Measurements from ENCODE around the gene GALNT2. TPM values are rescaled to one million over a fixed set of nuclear protein-coding genes. Genes with fewer than 3 reads are reported as not detected.

The GALNT2 gene
- total RNA-seq, 1 donor: 17.2 TPM

DNA sequence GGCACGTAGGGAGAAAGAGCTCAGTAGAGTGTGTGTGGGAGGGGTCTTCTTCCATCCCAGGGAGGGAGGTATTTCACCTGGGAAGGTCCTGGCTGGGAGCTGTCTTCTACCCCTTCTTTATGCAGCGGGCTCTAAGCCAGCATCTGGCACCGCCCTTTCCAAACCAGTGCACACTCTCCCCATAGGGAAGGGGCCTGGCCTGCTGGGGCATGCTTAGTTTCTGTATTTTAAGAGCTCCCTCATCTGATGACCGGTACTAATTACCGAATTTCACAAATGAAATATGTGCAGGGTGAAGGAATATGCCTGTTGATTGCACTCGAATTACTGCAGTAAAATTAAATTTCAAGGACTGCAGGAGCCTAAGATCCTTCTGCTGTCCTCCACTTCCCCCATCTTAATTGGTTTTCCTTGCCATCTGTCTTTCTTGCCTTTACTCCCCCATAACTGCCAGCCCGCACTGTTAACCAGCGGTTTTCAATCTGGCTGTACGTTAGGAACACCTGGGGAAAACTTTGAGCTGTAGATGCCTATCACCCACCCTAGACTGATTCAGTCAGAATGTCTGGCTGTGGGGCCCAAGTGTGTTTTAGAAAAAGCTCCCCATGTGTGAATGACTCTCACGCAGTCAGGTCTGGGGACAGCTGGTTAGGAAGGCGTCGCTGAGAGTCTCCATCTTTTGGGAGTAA, 20.1 kb downstream of the GALNT2 start:
- H3K4me3 ChIP-seq (ENCODE audit: low read length): no peak overlapping the region
- no peaks in the 10 kb centered on the region for H3K9me3 ChIP-seq (ENCODE audit: low read depth, low read length)
- H3K4me1 ChIP-seq (ENCODE audit: insufficient read depth, low read length): peaks cover 14% of the 10 kb centered on the region
- H3K27me3 ChIP-seq (ENCODE audit: insufficient read depth, low read length): no peaks in the 10 kb centered on the region

- no peaks in the 10 kb centered on the region for H3K27me3 ChIP-seq (ENCODE audit: insufficient read depth, low read length)
Observed at GRCh38 chr1:230087717-230088105, 20.7 kb downstream of the GALNT2 start.

DNA sequence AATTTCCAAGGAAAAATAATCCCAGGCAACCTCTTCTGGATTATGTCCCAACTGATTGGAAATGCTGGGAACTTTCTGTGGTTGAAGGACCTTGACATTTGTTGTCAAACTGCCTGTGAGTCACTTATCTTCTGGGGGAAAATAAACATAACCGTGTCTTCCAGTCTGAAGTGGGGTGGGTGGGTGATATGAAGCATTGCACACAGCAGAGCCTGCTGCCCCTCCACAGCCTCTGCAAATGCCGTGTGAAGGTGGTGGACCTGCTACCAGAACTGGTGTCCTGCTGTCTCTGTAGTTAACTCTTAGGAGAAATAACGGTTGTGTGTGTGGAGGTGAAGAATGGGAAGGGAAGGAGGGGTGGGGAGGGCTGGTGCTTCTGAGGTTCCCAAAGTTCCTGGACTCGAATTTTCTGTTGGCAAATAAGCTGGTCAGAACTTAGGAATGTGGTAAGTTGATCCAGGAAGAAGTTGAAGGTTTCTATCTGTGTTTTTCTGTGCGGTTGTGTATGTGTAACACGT, 23.2 kb downstream of the GALNT2 start:
- Histone ChIP-seq H3K4me1 (ENCODE audit: insufficient read depth, low read length) (peaks cover 4% of the 10 kb centered on the region), H3K27me3 (ENCODE audit: insufficient read depth, low read length) (no peaks in the 10 kb centered on the region), H3K9me3 (ENCODE audit: low read depth, low read length) (no peaks in the 10 kb centered on the region), H3K4me3 (ENCODE audit: low read length) (no peak overlapping the region)

More at GRCh38 chr1:230087717-230088105, 20.7 kb downstream of the GALNT2 start:
- H3K4me1 ChIP-seq (ENCODE audit: insufficient read depth, low read length): peaks cover 14% of the 10 kb centered on the region
- H3K4me3 ChIP-seq (ENCODE audit: low read length): no peak overlapping the region
- H3K9me3 ChIP-seq (ENCODE audit: low read depth, low read length): no peaks in the 10 kb centered on the region

DNA sequence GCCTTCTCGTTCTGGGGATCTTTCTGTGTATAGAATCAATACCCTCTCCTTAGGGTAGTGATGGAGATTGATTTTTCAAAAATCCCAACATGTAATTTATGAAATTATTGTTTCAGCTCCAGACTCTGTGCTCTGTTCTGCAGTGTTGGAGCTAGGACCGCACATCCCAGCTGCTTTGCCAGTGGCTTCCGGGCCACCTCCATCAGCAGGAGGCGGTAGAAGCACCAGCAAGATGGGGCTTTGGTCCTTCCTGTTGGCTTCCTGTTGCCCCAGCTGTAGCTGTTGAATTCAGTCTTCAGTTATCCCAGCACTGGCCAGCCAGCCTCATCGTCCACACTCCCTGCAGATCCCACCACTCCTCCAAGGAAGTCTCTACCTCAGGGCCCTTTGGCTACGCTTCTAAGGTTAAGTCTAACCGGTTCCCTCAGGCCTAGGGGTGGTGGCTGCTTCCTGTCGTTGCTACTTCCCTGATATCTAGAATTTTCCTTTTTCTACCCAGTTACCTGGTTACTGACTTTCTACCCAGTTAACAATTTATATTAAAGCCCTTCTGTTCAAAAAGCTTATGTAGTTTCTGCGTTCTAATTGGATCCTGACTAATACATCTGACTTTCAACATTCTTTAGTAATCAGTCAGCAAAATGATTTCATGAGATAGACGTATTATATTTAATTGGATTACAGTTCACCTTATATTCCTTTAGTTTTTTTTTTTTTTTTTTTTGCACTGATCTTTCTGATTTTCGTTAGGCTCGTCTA, 24.6 kb downstream of the GALNT2 start:
- Histone ChIP-seq H3K9me3 (ENCODE audit: low read depth, low read length) (no peaks in the 10 kb centered on the region), H3K4me1 (ENCODE audit: insufficient read depth, low read length) (peaks cover 4% of the 10 kb centered on the region), H3K27me3 (ENCODE audit: insufficient read depth, low read length) (no peaks in the 10 kb centered on the region), H3K4me3 (ENCODE audit: low read length) (no peak overlapping the region)

DNA sequence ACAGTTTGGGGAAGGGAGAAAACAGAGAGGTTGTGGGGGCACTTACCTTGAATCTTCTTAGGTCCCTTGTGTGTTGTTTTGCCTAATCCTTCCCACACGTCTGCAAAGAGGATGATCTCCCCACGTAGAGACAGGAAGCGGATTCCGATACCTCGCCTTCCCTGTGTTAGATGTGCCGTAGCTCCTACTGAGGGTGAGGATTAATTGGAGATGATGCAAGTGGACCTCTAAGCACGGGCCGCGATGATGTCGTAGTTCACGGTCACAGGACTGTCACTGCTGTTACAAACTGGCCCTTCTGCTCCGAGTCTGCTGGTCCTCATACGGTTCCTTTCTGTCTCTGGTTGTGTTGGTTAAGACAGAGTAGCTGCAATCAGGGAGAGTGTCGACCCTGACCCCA, 27.7 kb downstream of the GALNT2 start:
- Histone ChIP-seq H3K9me3 (ENCODE audit: low read depth, low read length) (no peaks in the 10 kb centered on the region), H3K4me1 (ENCODE audit: insufficient read depth, low read length) (no peaks in the 10 kb centered on the region), H3K4me3 (ENCODE audit: low read length) (no peak overlapping the region), H3K27me3 (ENCODE audit: insufficient read depth, low read length) (no peaks in the 10 kb centered on the region)

DNA sequence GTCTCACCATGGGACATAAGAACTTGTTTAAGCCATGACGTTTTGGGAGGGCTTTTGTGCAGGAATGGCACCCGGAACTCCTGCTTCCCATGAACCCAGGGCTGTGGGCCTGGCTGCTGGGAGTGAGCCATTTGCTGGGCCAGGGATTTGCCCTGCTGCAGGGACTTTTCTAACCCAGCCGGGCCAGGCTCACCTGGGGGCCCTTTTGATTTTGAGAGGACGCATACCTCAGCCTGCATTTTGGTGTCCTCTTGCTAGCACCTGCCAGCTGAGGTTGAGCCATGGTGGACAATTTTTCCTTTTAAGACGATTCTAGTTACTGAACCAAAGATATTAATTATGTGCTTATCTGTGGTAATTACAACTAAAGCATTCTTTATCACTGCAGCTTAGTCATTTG, 28.9 kb downstream of the GALNT2 start:
- no peaks in the 10 kb centered on the region for H3K4me1 ChIP-seq (ENCODE audit: insufficient read depth, low read length)
- no peak overlapping the region for H3K4me3 ChIP-seq (ENCODE audit: low read length)
- H3K9me3 ChIP-seq (ENCODE audit: low read depth, low read length): no peaks in the 10 kb centered on the region
- no peaks in the 10 kb centered on the region for H3K27me3 ChIP-seq (ENCODE audit: insufficient read depth, low read length)

- no peaks in the 10 kb centered on the region for H3K27me3 ChIP-seq (ENCODE audit: insufficient read depth, low read length)
- H3K4me1 ChIP-seq (ENCODE audit: insufficient read depth, low read length): no peaks in the 10 kb centered on the region
- no peak overlapping the region for H3K4me3 ChIP-seq (ENCODE audit: low read length)
- no peaks in the 10 kb centered on the region for H3K9me3 ChIP-seq (ENCODE audit: low read depth, low read length)
Observed at GRCh38 chr1:230097370-230097769, 30.3 kb downstream of the GALNT2 start.

DNA sequence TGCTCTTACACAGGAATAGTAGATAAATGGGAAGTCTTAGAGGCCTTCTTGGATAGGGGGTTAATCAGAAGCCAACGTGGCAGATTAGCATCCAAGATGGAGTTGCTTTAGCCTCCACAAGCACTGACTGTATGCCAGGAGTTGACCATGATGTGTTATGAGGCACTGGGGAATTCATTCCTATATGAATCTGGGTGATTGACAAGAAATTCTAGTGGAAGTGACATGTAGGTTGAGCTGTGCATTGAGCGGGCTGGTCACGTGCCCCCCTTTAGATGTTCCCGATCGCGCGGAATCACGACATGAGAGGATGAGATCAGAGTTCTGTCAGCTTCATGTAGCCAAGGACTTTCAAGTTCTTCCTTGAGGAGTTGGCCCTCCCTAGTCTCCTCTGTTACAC, 31.7 kb downstream of the GALNT2 start:
- no peaks in the 10 kb centered on the region for H3K27me3 ChIP-seq (ENCODE audit: insufficient read depth, low read length)
- H3K9me3 ChIP-seq (ENCODE audit: low read depth, low read length): no peaks in the 10 kb centered on the region
- H3K4me1 ChIP-seq (ENCODE audit: insufficient read depth, low read length): peaks cover 8% of the 10 kb centered on the region
- H3K4me3 ChIP-seq (ENCODE audit: low read length): no peak overlapping the region

GRCh38 chr1:230099465-230099864, 32.4 kb downstream of the GALNT2 start:
- no peaks in the 10 kb centered on the region for H3K27me3 ChIP-seq (ENCODE audit: insufficient read depth, low read length)
- peaks cover 15% of the 10 kb centered on the region for H3K4me1 ChIP-seq (ENCODE audit: insufficient read depth, low read length)
- no peaks in the 10 kb centered on the region for H3K9me3 ChIP-seq (ENCODE audit: low read depth, low read length)
- H3K4me3 ChIP-seq (ENCODE audit: low read length): no peak overlapping the region

DNA sequence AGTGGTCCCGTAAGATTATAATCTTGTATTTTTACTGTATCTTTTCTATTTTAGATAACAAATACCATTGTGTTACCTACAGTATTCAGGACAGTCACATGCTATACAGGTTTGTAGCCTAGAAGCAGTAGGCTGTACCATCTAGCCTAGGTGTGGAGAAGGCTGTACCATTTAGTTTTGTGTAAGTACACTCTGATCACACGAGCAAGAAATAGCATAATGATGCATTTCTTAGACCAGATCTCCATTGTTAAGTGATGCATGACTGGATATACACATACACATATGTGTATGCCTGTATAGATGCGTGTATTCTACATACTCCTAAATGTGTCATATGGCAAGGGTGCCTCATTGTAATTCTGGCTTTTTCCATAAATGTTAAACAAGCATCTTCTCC, 33.9 kb downstream of the GALNT2 start:
- Histone ChIP-seq H3K27me3 (ENCODE audit: insufficient read depth, low read length) (no peaks in the 10 kb centered on the region), H3K4me3 (ENCODE audit: low read length) (no peak overlapping the region), H3K9me3 (ENCODE audit: low read depth, low read length) (no peaks in the 10 kb centered on the region), H3K4me1 (ENCODE audit: insufficient read depth, low read length) (peaks cover 30% of the 10 kb centered on the region)

GRCh38 chr1:230101556-230101955, 34.5 kb downstream of the GALNT2 start:
- Histone ChIP-seq H3K4me3 (ENCODE audit: low read length) (no peak overlapping the region), H3K4me1 (ENCODE audit: insufficient read depth, low read length) (peaks cover 36% of the 10 kb centered on the region), H3K9me3 (ENCODE audit: low read depth, low read length) (no peaks in the 10 kb centered on the region), H3K27me3 (ENCODE audit: insufficient read depth, low read length) (no peaks in the 10 kb centered on the region)

GRCh38 chr1:230102046-230102445, 35.0 kb downstream of the GALNT2 start:
- H3K4me1 ChIP-seq (ENCODE audit: insufficient read depth, low read length): peaks cover 41% of the 10 kb centered on the region
- no peak overlapping the region for H3K4me3 ChIP-seq (ENCODE audit: low read length)
- H3K27me3 ChIP-seq (ENCODE audit: insufficient read depth, low read length): no peaks in the 10 kb centered on the region
- no peaks in the 10 kb centered on the region for H3K9me3 ChIP-seq (ENCODE audit: low read depth, low read length)

DNA sequence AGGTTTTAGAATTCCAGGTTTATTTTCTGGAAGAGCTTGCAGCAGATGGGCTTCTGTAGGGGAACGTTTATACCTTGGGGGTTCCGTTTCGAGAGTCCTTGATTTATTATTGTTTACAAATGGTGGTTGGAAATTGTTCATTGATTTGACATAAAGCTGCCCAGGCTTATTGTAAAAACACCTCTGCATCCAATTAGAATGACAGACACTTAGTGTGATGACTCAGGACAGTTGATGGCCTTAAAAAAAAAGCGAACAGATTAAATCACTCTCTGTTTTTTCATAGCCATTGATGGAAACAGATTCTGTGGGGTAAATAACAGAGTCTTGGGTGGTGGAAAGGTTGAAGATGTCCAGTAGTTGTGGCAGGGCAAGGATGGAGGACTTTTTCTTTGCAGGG, 35.4 kb downstream of the GALNT2 start:
- no peaks in the 10 kb centered on the region for H3K9me3 ChIP-seq (ENCODE audit: low read depth, low read length)
- H3K4me1 ChIP-seq (ENCODE audit: insufficient read depth, low read length): peaks cover 44% of the 10 kb centered on the region
- no peaks in the 10 kb centered on the region for H3K27me3 ChIP-seq (ENCODE audit: insufficient read depth, low read length)
- H3K4me3 ChIP-seq (ENCODE audit: low read length): no peak overlapping the region

DNA sequence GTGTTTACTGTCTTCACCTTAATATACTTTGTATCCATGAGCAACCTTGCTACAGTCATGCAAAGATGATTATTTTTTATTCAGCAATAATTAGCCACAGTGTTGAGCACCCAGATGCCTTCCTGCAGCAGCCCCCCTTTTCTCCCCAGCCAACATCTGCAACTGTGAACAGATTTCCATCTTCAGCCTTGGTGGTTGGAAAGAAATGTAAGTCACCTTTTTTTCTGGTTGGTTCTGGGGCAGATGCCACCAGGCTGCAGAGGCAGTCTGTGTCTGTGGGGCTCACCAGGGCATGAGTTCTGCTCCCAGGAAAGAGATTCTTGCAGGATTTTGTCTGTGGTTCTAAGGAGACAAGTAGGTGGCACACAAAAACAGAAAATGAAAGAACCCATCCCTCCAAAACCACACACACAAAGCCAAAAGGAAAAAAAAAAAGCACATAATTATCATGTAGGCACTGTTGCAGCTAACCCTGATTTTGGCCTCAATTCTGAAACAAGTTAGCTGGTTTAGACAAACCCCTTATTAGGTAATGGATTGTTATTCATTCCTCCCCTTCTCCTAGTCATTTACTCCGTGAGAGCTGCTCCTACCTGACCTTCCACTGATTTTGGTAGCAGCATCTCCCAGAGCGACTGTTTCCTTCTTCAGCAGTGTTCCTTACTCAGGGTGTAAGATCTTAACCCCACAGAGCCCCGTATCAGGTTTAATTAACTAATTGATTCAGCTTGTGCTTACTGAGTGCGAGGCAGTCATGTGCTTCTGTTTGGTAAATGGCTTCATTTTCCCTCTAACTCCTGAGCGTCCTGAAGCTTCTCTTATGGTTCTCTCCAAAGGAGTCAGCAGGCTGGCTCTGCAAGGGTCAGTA, 36.5 kb downstream of the GALNT2 start:
- Histone ChIP-seq H3K4me1 (ENCODE audit: insufficient read depth, low read length) (peaks cover 52% of the 10 kb centered on the region), H3K4me3 (ENCODE audit: low read length) (no peak overlapping the region), H3K27me3 (ENCODE audit: insufficient read depth, low read length) (no peaks in the 10 kb centered on the region), H3K9me3 (ENCODE audit: low read depth, low read length) (no peaks in the 10 kb centered on the region)

All from mononuclear cell (primary cell).